ENCODE data around the gene SMARCAL1. TPM values are rescaled to one million over a fixed set of nuclear protein-coding genes. Genes with fewer than 3 reads are reported as not detected.
"Not testable (repeated sequence)": the region's sequence is repeated elsewhere in the genome, so short reads cannot be mapped to it uniquely, and the experiment has no call there.

The SMARCAL1 gene
- total RNA-seq, 1 experiment from 2014 or later, result 20.9 TPM

- H3K4me3 Mint-ChIP-seq; H3K9me3 Mint-ChIP-seq; CTCF ChIA-PET; H3K27me3 Mint-ChIP-seq (ENCODE audit: low read depth); H3K27ac Mint-ChIP-seq; H3K4me1 Mint-ChIP-seq; H3K36me3 Mint-ChIP-seq; ATAC-seq; DNase-seq (ENCODE audit: low spot score); POLR2A ChIA-PET: not testable (repeated sequence)
Observed at GRCh38 chr2:216384409-216384808, 27.9 kb upstream of the SMARCAL1 start.

GRCh38 chr2:216385478-216385877 is 26.8 kb upstream of the SMARCAL1 start:
- Mint-ChIP-seq H3K4me1 (peaks cover 9% of the 10 kb centered on the region), H3K27ac (no peak overlapping the region), H3K27me3 (ENCODE audit: low read depth) (no peaks in the 10 kb centered on the region; the same call in 1 of the 2 replicates), H3K4me3 (no peak overlapping the region), H3K9me3 (peaks cover 6% of the 10 kb centered on the region), H3K36me3 (no peaks in the 10 kb centered on the region)
- ChIA-PET CTCF (no interaction called here), POLR2A (no interaction called here)
- ATAC-seq (no peak), DNase-seq (ENCODE audit: low spot score) (no peak)
- no peak for TF ChIP-seq MXD4 (CRISPR knock-in tag; IDR thresholded peaks at IDR 0.05; ENCODE audit: borderline replicate concordance)
- no peak for TF ChIP-seq ZNF671 (CRISPR knock-in tag; IDR thresholded peaks at IDR 0.05)
- no peak for TF ChIP-seq ZNF532 (CRISPR knock-in tag; IDR thresholded peaks at IDR 0.05; ENCODE audit: borderline replicate concordance)
- no peak for TF ChIP-seq PREB (CRISPR knock-in tag; IDR thresholded peaks at IDR 0.05; ENCODE audit: borderline replicate concordance)
- TF ChIP-seq ZNF425 (CRISPR knock-in tag; conservative IDR thresholded peaks at IDR 0.05), result no peak
- TF ChIP-seq NR3C1 (CRISPR knock-in tag; conservative IDR thresholded peaks at IDR 0.05; ENCODE audit: low read depth), result no peak
- no peak for TF ChIP-seq ZNF219 (CRISPR knock-in tag; IDR thresholded peaks at IDR 0.05; ENCODE audit: borderline replicate concordance)
- no peak for TF ChIP-seq IRF1 (CRISPR knock-in tag; IDR thresholded peaks at IDR 0.05)
- TF ChIP-seq IRF2 (CRISPR knock-in tag; IDR thresholded peaks at IDR 0.05; ENCODE audit: borderline replicate concordance, low read depth), result no peak
- no peak for TF ChIP-seq NR1H2 (CRISPR knock-in tag; IDR thresholded peaks at IDR 0.05)
- no peak for TF ChIP-seq ATF2 (CRISPR knock-in tag; IDR thresholded peaks at IDR 0.05; ENCODE audit: borderline replicate concordance, low read depth)
- TF ChIP-seq FOXK1 (CRISPR knock-in tag; IDR thresholded peaks at IDR 0.05), result no peak
- TF ChIP-seq ATF3 (CRISPR knock-in tag; conservative IDR thresholded peaks at IDR 0.05), result no peak
- no peak for TF ChIP-seq STAT6 (CRISPR knock-in tag; conservative IDR thresholded peaks at IDR 0.05; ENCODE audit: low read depth)
- TF ChIP-seq CREM (CRISPR knock-in tag; IDR thresholded peaks at IDR 0.05), result no peak
- no peak for TF ChIP-seq HMGA2 (CRISPR knock-in tag; IDR thresholded peaks at IDR 0.05)
- TF ChIP-seq CTCF (IDR thresholded peaks at IDR 0.05), result no peak
- no peak for TF ChIP-seq ATF1 (CRISPR knock-in tag; IDR thresholded peaks at IDR 0.05)
